Measurements from ENCODE around the gene SMPD3. TPM values are rescaled to one million over a fixed set of nuclear protein-coding genes. Genes with fewer than 3 reads are reported as not detected.

SMPD3 gene
- total RNA-seq, 1 donor from 2014 or later = 85.4 TPM

DNA sequence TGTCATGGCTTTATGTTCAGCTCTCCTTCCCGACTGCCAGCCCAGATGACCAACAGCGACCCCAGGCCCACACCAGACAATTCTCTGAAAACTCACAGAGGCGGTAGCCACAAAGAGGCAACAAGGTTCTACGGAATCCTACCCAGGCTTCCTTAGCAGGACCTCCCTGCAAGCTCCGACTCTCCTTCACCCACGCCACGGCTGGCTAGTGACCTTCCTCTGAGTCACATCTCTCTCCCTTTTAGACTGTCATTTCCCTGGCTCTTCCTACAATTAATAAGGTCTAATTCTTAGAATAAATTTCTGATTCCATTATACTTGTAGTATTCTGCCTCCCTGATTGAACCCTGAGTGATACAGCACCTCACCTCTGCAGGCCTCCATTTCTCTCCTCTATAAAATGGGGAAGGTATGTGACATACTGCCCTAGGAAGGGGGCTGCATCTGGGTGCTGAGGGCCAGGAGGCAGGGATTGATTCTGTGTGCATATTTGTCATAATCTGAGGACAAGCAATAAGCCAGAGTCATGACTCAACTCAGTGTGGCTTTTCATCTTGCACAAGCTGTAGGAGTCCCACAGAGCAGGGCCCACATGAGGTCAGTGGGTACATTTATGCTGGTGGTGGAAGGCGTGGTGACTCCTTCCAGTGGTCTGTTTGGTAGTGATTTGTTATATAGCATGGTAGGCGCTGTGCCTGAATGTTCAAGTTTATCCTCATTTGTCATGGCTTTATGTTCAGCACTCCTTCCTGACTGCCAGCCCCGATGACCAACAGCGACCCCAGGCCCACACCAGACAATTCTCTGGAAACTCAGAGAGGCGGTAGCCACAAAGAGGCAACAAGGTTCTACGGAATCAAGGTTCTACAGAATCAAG lies 46.2 kb downstream of the SMPD3 start:
- peaks cover 11% of the 10 kb centered on the region for H3K4me1 Mint-ChIP-seq (ENCODE audit: low read depth, unreplicated experiment)
- no peak overlapping the region for H3K4me3 Mint-ChIP-seq (ENCODE audit: unreplicated experiment)
- no peaks in the 10 kb centered on the region for H3K9me3 Mint-ChIP-seq (ENCODE audit: unreplicated experiment)
- H3K27me3 Mint-ChIP-seq (ENCODE audit: unreplicated experiment) = peaks cover 12% of the 10 kb centered on the region
- TF ChIP-seq, protein P1, sequence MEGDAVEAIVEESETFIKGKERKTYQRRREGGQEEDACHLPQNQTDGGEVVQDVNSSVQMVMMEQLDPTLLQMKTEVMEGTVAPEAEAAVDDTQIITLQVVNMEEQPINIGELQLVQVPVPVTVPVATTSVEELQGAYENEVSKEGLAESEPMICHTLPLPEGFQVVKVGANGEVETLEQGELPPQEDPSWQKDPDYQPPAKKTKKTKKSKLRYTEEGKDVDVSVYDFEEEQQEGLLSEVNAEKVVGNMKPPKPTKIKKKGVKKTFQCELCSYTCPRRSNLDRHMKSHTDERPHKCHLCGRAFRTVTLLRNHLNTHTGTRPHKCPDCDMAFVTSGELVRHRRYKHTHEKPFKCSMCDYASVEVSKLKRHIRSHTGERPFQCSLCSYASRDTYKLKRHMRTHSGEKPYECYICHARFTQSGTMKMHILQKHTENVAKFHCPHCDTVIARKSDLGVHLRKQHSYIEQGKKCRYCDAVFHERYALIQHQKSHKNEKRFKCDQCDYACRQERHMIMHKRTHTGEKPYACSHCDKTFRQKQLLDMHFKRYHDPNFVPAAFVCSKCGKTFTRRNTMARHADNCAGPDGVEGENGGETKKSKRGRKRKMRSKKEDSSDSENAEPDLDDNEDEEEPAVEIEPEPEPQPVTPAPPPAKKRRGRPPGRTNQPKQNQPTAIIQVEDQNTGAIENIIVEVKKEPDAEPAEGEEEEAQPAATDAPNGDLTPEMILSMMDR (IDR thresholded peaks at IDR 0.05; ENCODE audit: partially characterized antibody, unreplicated experiment) = no peak
- no peak for DNase-seq
- no peaks in the 10 kb centered on the region for H3K36me3 Mint-ChIP-seq (ENCODE audit: unreplicated experiment)
- H3K27ac Mint-ChIP-seq (ENCODE audit: unreplicated experiment) = no peak overlapping the region

DNA sequence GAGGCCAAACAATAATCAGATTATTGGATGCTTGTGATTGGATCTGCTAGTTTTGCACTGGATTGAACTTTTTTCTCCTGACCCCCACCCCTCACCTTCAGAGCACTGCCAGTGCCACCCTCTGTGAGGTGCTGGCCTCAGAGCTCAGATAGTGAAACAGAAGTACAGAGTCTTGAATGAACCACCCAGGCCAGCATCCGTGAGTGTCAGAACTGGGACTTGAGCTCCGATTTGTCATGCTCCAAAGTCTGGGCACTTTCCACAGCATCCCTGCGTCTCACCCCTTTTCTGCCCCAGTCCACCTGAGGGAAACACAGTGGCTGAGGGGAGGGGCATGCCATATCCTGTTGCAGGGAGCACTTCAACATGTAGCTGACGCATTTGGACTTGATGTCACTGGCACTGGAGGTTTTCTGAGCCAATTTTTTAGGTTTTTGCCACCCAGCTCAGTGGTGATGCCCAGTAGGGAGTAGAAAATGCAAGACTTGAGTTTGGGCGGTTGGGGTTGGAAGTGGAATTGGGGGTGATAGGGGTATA lies 47.3 kb downstream of the SMPD3 start:
- peaks cover 16% of the 10 kb centered on the region for H3K27me3 Mint-ChIP-seq (ENCODE audit: unreplicated experiment)
- no peak overlapping the region for H3K4me3 Mint-ChIP-seq (ENCODE audit: unreplicated experiment)
- TF ChIP-seq, protein P1 (IDR thresholded peaks at IDR 0.05; ENCODE audit: partially characterized antibody, unreplicated experiment) = no peak
- H3K4me1 Mint-ChIP-seq (ENCODE audit: low read depth, unreplicated experiment) = peaks cover 7% of the 10 kb centered on the region
- no peaks in the 10 kb centered on the region for H3K36me3 Mint-ChIP-seq (ENCODE audit: unreplicated experiment)
- H3K27ac Mint-ChIP-seq (ENCODE audit: unreplicated experiment) = no peak overlapping the region
- peaks cover 1% of the 10 kb centered on the region for H3K9me3 Mint-ChIP-seq (ENCODE audit: unreplicated experiment)
- DNase-seq = no peak

DNA sequence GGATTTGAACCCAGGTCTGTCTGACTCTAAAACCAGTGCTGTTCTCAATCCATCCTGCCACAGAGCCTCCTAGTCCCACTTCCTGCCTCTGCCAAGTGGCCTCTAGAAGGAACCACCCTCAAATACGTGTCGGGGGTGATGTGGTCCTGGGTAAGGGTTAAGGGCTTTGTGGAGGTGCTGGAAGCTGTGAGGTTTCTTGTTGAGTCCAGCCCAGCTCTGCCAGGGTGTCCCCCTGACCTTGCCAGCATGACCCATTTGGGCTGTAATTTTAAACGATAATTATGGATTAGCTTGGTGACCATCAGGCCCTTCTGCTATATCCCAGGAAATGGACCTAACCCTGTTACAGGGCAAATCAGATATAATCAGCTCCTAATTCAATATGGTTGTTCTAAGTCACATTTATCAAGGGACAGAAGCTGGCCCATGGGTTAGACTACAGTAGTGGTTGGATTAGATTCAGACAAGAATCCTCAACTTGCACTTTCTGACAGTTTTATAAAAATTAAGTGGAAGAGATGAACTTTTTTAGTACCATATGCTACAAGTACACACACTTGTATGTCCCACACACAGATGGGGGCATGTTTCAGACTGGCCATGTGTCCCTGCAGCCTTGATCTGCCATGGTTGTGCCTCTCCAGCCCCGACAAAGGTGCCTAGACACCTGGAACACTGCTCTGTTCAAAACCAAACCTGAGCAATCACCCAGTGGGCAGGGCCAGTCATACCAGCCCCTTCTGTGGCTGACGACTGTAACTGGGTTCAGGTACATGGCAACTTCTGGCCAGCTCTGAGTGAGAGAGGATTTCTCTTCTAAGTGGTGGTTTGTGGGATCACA lies 48.0 kb downstream of the SMPD3 start:
- Mint-ChIP-seq H3K9me3 (ENCODE audit: unreplicated experiment) (peaks cover 2% of the 10 kb centered on the region), H3K27me3 (ENCODE audit: unreplicated experiment) (peaks cover 11% of the 10 kb centered on the region), H3K27ac (ENCODE audit: unreplicated experiment) (no peak overlapping the region), H3K4me3 (ENCODE audit: unreplicated experiment) (no peak overlapping the region), H3K36me3 (ENCODE audit: unreplicated experiment) (no peaks in the 10 kb centered on the region), H3K4me1 (ENCODE audit: low read depth, unreplicated experiment) (peaks cover 9% of the 10 kb centered on the region)
- no peak for DNase-seq
- TF ChIP-seq, protein P1 (IDR thresholded peaks at IDR 0.05; ENCODE audit: partially characterized antibody, unreplicated experiment) = no peak

DNA sequence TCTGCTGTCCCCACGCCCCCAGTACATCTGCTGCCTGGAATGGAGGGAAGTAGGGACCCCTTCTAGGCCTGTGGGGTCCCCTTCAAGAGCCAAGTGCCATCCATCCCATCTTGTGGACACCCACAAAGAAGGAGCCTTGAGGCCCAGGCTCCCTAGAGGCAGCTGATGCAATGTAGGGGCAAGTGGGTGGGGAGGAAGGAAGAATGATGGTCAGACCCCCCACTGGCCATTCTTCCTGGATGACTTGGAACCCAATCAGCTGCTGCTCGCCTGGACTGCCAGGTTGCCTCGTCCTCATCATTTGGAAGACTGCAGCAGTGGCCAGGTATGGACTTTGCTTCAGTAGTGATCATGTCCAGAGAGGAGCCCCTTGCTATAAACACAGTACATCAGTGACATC lies 48.9 kb downstream of the SMPD3 start:
- Mint-ChIP-seq H3K27me3 (ENCODE audit: unreplicated experiment) (peaks cover 11% of the 10 kb centered on the region), H3K4me3 (ENCODE audit: unreplicated experiment) (no peak overlapping the region), H3K4me1 (ENCODE audit: low read depth, unreplicated experiment) (peaks cover 9% of the 10 kb centered on the region), H3K9me3 (ENCODE audit: unreplicated experiment) (peaks cover 2% of the 10 kb centered on the region), H3K27ac (ENCODE audit: unreplicated experiment) (no peak overlapping the region), H3K36me3 (ENCODE audit: unreplicated experiment) (no peaks in the 10 kb centered on the region)
- TF ChIP-seq, protein P1 (IDR thresholded peaks at IDR 0.05; ENCODE audit: partially characterized antibody, unreplicated experiment) = no peak
- DNase-seq = no peak

Measured in glutamatergic neuron (in vitro differentiated cells).